GM19395 (cell line): ENCODE measurements around the gene SYNM.

Experiments
- ATAC-seq: cut with Tn5 transposase; IDR thresholded peaks from one replicate; pipeline ENCODE4 v1.9.1; 2021; ENCODE audit warnings: mild to moderate bottlenecking, moderate library complexity; ENCODE audit not compliant: unreplicated experiment

The SYNM gene

GRCh38 chr15:99138491-99138982 lies 33.7 kb downstream of the SYNM start:
- ATAC-seq: no peak

- no peak for ATAC-seq
Measured at GRCh38 chr15:99139276-99139675, 34.4 kb downstream of the SYNM start.

GRCh38 chr15:99140590-99140989 lies 35.7 kb downstream of the SYNM start:
- ATAC-seq: no peak

- ATAC-seq: no peak
Measured at GRCh38 chr15:99141943-99142342, 37.1 kb downstream of the SYNM start.

- no peak for ATAC-seq
Measured at GRCh38 chr15:99142562-99142961, 37.7 kb downstream of the SYNM start.

GRCh38 chr15:99143242-99143641 lies 38.4 kb downstream of the SYNM start:
- no peak for ATAC-seq

GRCh38 chr15:99143655-99144610 lies 39.1 kb downstream of the SYNM start:
- no peak for ATAC-seq

- no peak for ATAC-seq
Measured at GRCh38 chr15:99145005-99145404, 40.1 kb downstream of the SYNM start.

- ATAC-seq: no peak
Measured at GRCh38 chr15:99145778-99146177, 40.9 kb downstream of the SYNM start.

GRCh38 chr15:99146661-99147060 lies 41.8 kb downstream of the SYNM start:
- ATAC-seq: no peak

GRCh38 chr15:99148851-99149276 lies 44.0 kb downstream of the SYNM start:
- no peak for ATAC-seq

GRCh38 chr15:99149366-99149765 lies 44.5 kb downstream of the SYNM start:
- no peak for ATAC-seq

- no peak for ATAC-seq
Measured at GRCh38 chr15:99151156-99151555, 46.3 kb downstream of the SYNM start.

- no peak for ATAC-seq
Measured at GRCh38 chr15:99153026-99153535, 48.2 kb downstream of the SYNM start.

- no peak for ATAC-seq
Measured at GRCh38 chr15:99154271-99154670, 49.4 kb downstream of the SYNM start.

- ATAC-seq: no peak
Measured at GRCh38 chr15:99155961-99156443, 51.1 kb downstream of the SYNM start.

- ATAC-seq: no peak
Measured at GRCh38 chr15:99157456-99157855, 52.6 kb downstream of the SYNM start.

- no peak for ATAC-seq
Measured at GRCh38 chr15:99158626-99159412, 53.9 kb downstream of the SYNM start.

- ATAC-seq: no peak
Measured at GRCh38 chr15:99163271-99164062, 58.6 kb downstream of the SYNM start.

GRCh38 chr15:99164119-99164518 lies 59.2 kb downstream of the SYNM start:
- ATAC-seq: no peak
